Adrenal gland (tissue), 12 donors: ENCODE measurements around the gene SOX13. TPM values are rescaled to one million over a fixed set of nuclear protein-coding genes. Genes with fewer than 3 reads are reported as not detected.

Experiments used
- DNase-seq, 7 donors: peaks; one replicate each; pipeline ENCODE4 v3.0.0-alpha.2; 2019 to 2020
- H3K27ac ChIP-seq, 5 donors: fragments of 200-600 bp; sonication (generic) in 4 of 5; 1 replicate in 3 of 5; 2 replicates in 2 of 5; pipeline versions ENCODE4 v1.5.1 to v1.8.0; 2016 to 2020; ENCODE audit warnings: mild to moderate bottlenecking in 1 of 5
- H3K27me3 ChIP-seq: fragments of 200-600 bp; 2 replicates; pipeline ENCODE4 v1.8.0; 2021
- H3K36me3 ChIP-seq, 2 donors: fragments of 200-600 bp; replicated peaks in 1 of 2; 1 replicate in 1 of 2; 2 replicates in 1 of 2; pipeline versions ENCODE4 v1.5.1 to v1.8.0; 2018 to 2022
- H3K4me1 ChIP-seq, 2 donors: fragments of 200-600 bp; replicated peaks in 1 of 2; 1 replicate in 1 of 2; 2 replicates in 1 of 2; pipeline versions ENCODE4 v1.5.1 to v1.8.0; 2018 to 2021
- H3K4me3 ChIP-seq, 4 donors: fragments of 200-600 bp; sonication (generic) in 3 of 4; one replicate each; pipeline ENCODE4 v1.5.1; 2016 to 2018
- H3K9me3 ChIP-seq, 3 donors: fragments of 200-600 bp; sonication (generic) in 1 of 3; replicated peaks in 1 of 3; 1 replicate in 2 of 3; 2 replicates in 1 of 3; pipeline versions ENCODE4 v1.5.1 to v1.8.0; 2016 to 2021
- CTCF ChIP-seq, 6 experiments: fragments of 450-650 bp in 4 of 6; fragments of 200-600 bp in 2 of 6; sonication (generic) in 1 of 6; IDR thresholded peaks; 1 replicate in 5 of 6; 2 replicates in 1 of 6; pipeline versions ENCODE4 v1.5.1 to v1.8.0; 2016 to 2021; ENCODE audit warnings: antibody characterized with exemption in 6 of 6, mild to moderate bottlenecking in 2 of 6, moderate library complexity in 1 of 6
- POLR2A ChIP-seq, 2 donors: fragments of 450-650 bp; IDR thresholded peaks; one replicate each; pipeline ENCODE4 v1.6.1; 2017; ENCODE audit warnings: antibody characterized with exemption in 2 of 2, mild to moderate bottlenecking in 2 of 2, moderate library complexity in 1 of 2
- WGBS, 4 donors: extraction: QIAGEN DNeasy Blood & Tissue Kit in 2 of 4; methylation state at CpG; one replicate each; pipeline versions ENCODE4 v1.1.5 to v1.1.7; 2013 to 2017; 5-methylcytosine and 5-hydroxymethylcytosine counted together
- intact Hi-C, 2 donors: fragments of 100-400 bp; cut with DNase I; formaldehyde crosslinking; loops; one replicate each; pipeline versions ENCODE4 v1.14.1 to v1.15.0; 2022 to 2023
- polyA plus RNA-seq, 3 donors: library from polyadenylated mRNA; stranded (reverse); fragments of 200-250 nt in 2 of 3; fragments of 350-450 nt in 1 of 3; fragmentation: Illumina TruSeq in 1 of 3; extraction: RNeasy Lipid Tissue Mini Kit (QIAGEN cat#74804) in 1 of 3; gene quantifications; one replicate each; pipeline ENCODE4 v1.2.3, GENCODE V29; 2013 to 2014
- total RNA-seq, 9 donors: library from RNA; depleted of rRNA in 4 of 9; stranded (reverse); fragments of >200 nt in 4 of 9; fragments of 120-200 nt in 1 of 9; fragmentation: NEBNext Ultra II Directional in 1 of 9; extraction: Animal tissue kit (Norgen Biotek cat#: 25700) in 1 of 9; gene quantifications; one replicate each; pipeline versions ENCODE4 v1.1.0 to v1.2.4, GENCODE V29; 2013 to 2023
- donor health status: healthy with polysubstance abuse.
- donor health status: Bipolar disorder and iron deficiency.
- donor health status: DM: yes; HTN: yes; CAD: no.
- donor health status: DM: no; HTN: no; CAD: no.
- donor health status: DM: no; HTN: no; CAD: no.
- donor health status: DM: yes; HTN: yes; CAD: no.

The SOX13 gene
- total and polyA plus RNA-seq, 12 donors: 4.2 to 44.5 (median 25.6) TPM

- Histone ChIP-seq H3K4me3 (peak overlapping the region in 1 of 4 donors; percentile 15), H3K4me1 (peaks cover 23 to 79% of the 10 kb centered on the region in 2 donors), H3K27ac (peak overlapping the region; percentile 14 to 82 (median 62)), H3K9me3 (no peaks in the 10 kb centered on the region), H3K27me3 (no peaks in the 10 kb centered on the region), H3K36me3 (no peaks in the 10 kb centered on the region)
- DNase-seq: peak; percentile 78 to 95 (median 91)
- peak in 2 of 6 experiments; percentile 7 to 9 for TF ChIP-seq CTCF (IDR thresholded peaks at IDR 0.05)
- TF ChIP-seq POLR2A (IDR thresholded peaks at IDR 0.05): peak in 1 of 2 donors; percentile 15
- intact Hi-C loops: no loop called here
- 36 to 46% (median 41%) methylated on average over 4 to 8 of the region's 8 CpGs for WGBS, 4 donors
Measured at GRCh38 chr1:204080163-204080903, 7.4 kb downstream of the SOX13 start.

- TF ChIP-seq CTCF (IDR thresholded peaks at IDR 0.05) (no peak), POLR2A (IDR thresholded peaks at IDR 0.05) (no peak)
- Histone ChIP-seq H3K27ac (peak overlapping the region in 4 of 5 donors; percentile 15 to 82 (median 56)), H3K27me3 (no peaks in the 10 kb centered on the region), H3K9me3 (no peaks in the 10 kb centered on the region), H3K4me3 (no peak overlapping the region), H3K36me3 (no peaks in the 10 kb centered on the region), H3K4me1 (peaks cover 23 to 76% of the 10 kb centered on the region in 2 donors)
- intact Hi-C loops: no loop called here
- peak in 1 of 7 donors; percentile 30 for DNase-seq
- WGBS, 4 donors: 36 to 45% (median 42%) methylated on average over 12 to 13 of the region's 13 CpGs
Measured at GRCh38 chr1:204081164-204081790, 8.4 kb downstream of the SOX13 start.

- Histone ChIP-seq H3K9me3 (no peaks in the 10 kb centered on the region), H3K4me1 (peaks cover 23 to 73% of the 10 kb centered on the region in 2 donors), H3K27ac (peak overlapping the region in 4 of 5 donors; percentile 15 to 81 (median 56)), H3K27me3 (no peaks in the 10 kb centered on the region), H3K4me3 (no peak overlapping the region), H3K36me3 (no peaks in the 10 kb centered on the region)
- 83 to 89% (median 88%) methylated on average over 7 to 8 of the region's 8 CpGs for WGBS, 4 donors
- intact Hi-C loops: no loop called here
- TF ChIP-seq POLR2A (IDR thresholded peaks at IDR 0.05) (no peak), CTCF (IDR thresholded peaks at IDR 0.05) (no peak)
- DNase-seq: no peak
Measured at GRCh38 chr1:204081791-204082513, 9.0 kb downstream of the SOX13 start.

GRCh38 chr1:204083491-204083890, 10.6 kb downstream of the SOX13 start:
- no peak for DNase-seq
- 91 to 96% (median 93%) methylated on average over 7 of the region's 7 CpGs for WGBS, 4 donors
- Histone ChIP-seq H3K4me3 (no peak overlapping the region), H3K4me1 (peaks cover 34 to 73% of the 10 kb centered on the region in 2 donors), H3K36me3 (no peaks in the 10 kb centered on the region), H3K27me3 (no peaks in the 10 kb centered on the region), H3K27ac (peak overlapping the region in 4 of 5 donors; percentile 47 to 81 (median 62)), H3K9me3 (no peaks in the 10 kb centered on the region)
- intact Hi-C loops: no loop called here
- no peak for TF ChIP-seq POLR2A (IDR thresholded peaks at IDR 0.05)
- no peak for TF ChIP-seq CTCF (IDR thresholded peaks at IDR 0.05)
